ENCODE measurements around the gene VASH1.

The VASH1 gene

GRCh38 chr14:76772300-76773187 is 11.3 kb downstream of the VASH1 start:
- no peak for TF ChIP-seq REST (IDR thresholded peaks at IDR 0.05; ENCODE audit: low read depth)
- TF ChIP-seq YY1 (IDR thresholded peaks at IDR 0.05; ENCODE audit: low read depth): no peak
- TF ChIP-seq TAF1 (IDR thresholded peaks at IDR 0.05; ENCODE audit: low read depth): no peak
- TF ChIP-seq USF1 (IDR thresholded peaks at IDR 0.05): no peak
- TF ChIP-seq TEAD4 (IDR thresholded peaks at IDR 0.05): no peak
- TF ChIP-seq MAX (IDR thresholded peaks at IDR 0.05): no peak
- TF ChIP-seq NFIC (IDR thresholded peaks at IDR 0.05): no peak
- TF ChIP-seq CREB1 (IDR thresholded peaks at IDR 0.05; ENCODE audit: low read depth): no peak
- no peak for TF ChIP-seq EGR1 (IDR thresholded peaks at IDR 0.05)
- TF ChIP-seq RAD21 (IDR thresholded peaks at IDR 0.05; ENCODE audit: low read depth): no peak
- no peak for TF ChIP-seq FOXM1 (IDR thresholded peaks at IDR 0.05; ENCODE audit: borderline replicate concordance, low read depth)

GRCh38 chr14:76773188-76773885 is 12.1 kb downstream of the VASH1 start:
- no peak for TF ChIP-seq MAX (IDR thresholded peaks at IDR 0.05)
- TF ChIP-seq YY1 (IDR thresholded peaks at IDR 0.05; ENCODE audit: low read depth): no peak
- TF ChIP-seq EP300 (IDR thresholded peaks at IDR 0.05; ENCODE audit: borderline replicate concordance): no peak
- TF ChIP-seq TAF1 (IDR thresholded peaks at IDR 0.05; ENCODE audit: low read depth): no peak
- no peak for TF ChIP-seq RAD21 (IDR thresholded peaks at IDR 0.05; ENCODE audit: low read depth)
- no peak for TF ChIP-seq TCF12 (IDR thresholded peaks at IDR 0.05; ENCODE audit: low read depth)
- no peak for TF ChIP-seq CREB1 (IDR thresholded peaks at IDR 0.05; ENCODE audit: low read depth)
- TF ChIP-seq USF1 (IDR thresholded peaks at IDR 0.05): no peak
- no peak for TF ChIP-seq CEBPB (IDR thresholded peaks at IDR 0.05)
- no peak for TF ChIP-seq EGR1 (IDR thresholded peaks at IDR 0.05)
- no peak for TF ChIP-seq REST (IDR thresholded peaks at IDR 0.05; ENCODE audit: low read depth)
- no peak for TF ChIP-seq TEAD4 (IDR thresholded peaks at IDR 0.05)
- no peak for TF ChIP-seq NFIC (IDR thresholded peaks at IDR 0.05)
- no peak for TF ChIP-seq ZBTB7A (IDR thresholded peaks at IDR 0.05; ENCODE audit: low read depth)
- no peak for TF ChIP-seq FOXM1 (IDR thresholded peaks at IDR 0.05; ENCODE audit: borderline replicate concordance, low read depth)

GRCh38 chr14:76773956-76774820 is 12.9 kb downstream of the VASH1 start:
- TF ChIP-seq USF1 (IDR thresholded peaks at IDR 0.05): no peak
- TF ChIP-seq MAX (IDR thresholded peaks at IDR 0.05): no peak
- TF ChIP-seq RAD21 (IDR thresholded peaks at IDR 0.05; ENCODE audit: low read depth): no peak
- TF ChIP-seq TAF1 (IDR thresholded peaks at IDR 0.05; ENCODE audit: low read depth): no peak
- no peak for TF ChIP-seq EP300 (IDR thresholded peaks at IDR 0.05; ENCODE audit: borderline replicate concordance)
- TF ChIP-seq CREB1 (IDR thresholded peaks at IDR 0.05; ENCODE audit: low read depth): no peak
- TF ChIP-seq ZBTB7A (IDR thresholded peaks at IDR 0.05; ENCODE audit: low read depth): no peak
- TF ChIP-seq TEAD4 (IDR thresholded peaks at IDR 0.05): no peak
- no peak for TF ChIP-seq YY1 (IDR thresholded peaks at IDR 0.05; ENCODE audit: low read depth)
- no peak for TF ChIP-seq EGR1 (IDR thresholded peaks at IDR 0.05)
